ENCODE results near the gene FCAR.

DNA sequence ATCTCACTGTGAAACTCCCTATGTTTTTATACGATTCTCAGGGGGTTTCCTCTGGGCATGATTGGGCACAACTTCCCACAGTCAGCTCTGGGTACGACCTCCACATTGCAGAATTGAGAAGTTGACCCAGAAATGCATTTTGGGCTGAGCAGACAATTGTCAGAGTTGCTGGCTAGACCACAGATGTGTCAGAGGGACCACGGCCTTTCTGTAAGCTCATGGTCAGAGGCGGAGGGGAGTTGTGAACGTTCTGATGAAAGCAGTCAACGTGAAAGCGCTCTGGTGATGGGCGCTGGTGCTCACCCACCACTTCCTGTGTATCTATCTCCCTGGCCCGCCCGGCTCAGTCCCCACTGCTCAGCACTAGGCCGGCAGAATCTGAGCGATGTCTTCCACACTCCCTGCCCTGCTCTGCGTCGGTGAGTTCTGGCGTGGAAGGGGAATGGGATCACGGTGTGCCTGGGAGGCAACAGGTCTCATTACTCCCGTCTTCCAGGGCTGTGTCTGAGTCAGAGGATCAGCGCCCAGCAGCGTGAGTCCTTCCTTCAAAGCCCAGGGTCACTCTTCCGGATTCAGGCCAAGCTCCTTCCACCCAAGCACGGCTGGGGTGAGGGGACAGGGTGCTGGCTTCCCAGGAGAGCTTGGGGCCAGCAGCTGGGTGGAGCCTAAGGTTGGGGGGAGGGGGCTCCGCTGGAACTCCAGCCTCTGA lies 31.9 kb downstream of the FCAR start, which contains the start of gene NCR1:
- TF ChIP-seq CTCF (conservative IDR thresholded peaks at IDR 0.05; ENCODE audit: low read length) (no peak), EZH2phosphoT487 (IDR thresholded peaks at IDR 0.05; ENCODE audit: borderline replicate concordance) (no peak)
